Superior temporal gyrus (tissue), 1 donor: ENCODE results near the gene MGAT5.

Experiments used
- DNase-seq: peaks from one replicate; pipeline ENCODE4 v3.0.0-alpha.2; 2016; ENCODE audit errors: extremely low spot score

Gene MGAT5

GRCh38 chr2:134231965-134232340 lies 21.9 kb upstream of the MGAT5 start:
- no peak for DNase-seq

- no peak for DNase-seq
These were observed 21.4 kb upstream of the MGAT5 start for GRCh38 chr2:134232461-134232860.

GRCh38 chr2:134232868-134233727 lies 20.8 kb upstream of the MGAT5 start:
- no peak for DNase-seq

DNA sequence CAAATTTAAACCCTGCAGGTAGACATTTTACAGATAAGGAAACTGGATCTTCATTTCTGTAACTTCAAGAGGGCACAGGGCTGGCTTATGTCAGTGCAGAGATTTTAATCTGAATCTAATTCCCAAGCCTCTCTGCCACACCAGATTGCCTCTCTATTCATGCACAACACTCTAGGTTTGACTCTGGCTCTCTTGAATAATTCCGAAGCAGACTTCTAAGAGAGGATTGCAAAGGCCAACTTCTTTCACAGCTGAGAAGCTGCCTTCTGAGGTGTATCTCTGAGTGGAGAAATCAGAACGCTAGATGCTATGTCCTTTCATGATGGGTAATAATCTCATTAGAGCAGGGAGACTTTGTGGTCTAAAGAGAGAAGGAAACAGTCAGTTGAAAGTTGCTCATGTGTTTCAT lies 20.1 kb upstream of the MGAT5 start:
- DNase-seq = no peak

GRCh38 chr2:134234535-134234934 lies 19.3 kb upstream of the MGAT5 start:
- DNase-seq = no peak

GRCh38 chr2:134235510-134236144 lies 18.2 kb upstream of the MGAT5 start:
- no peak for DNase-seq

GRCh38 chr2:134238371-134238770 lies 15.5 kb upstream of the MGAT5 start:
- no peak for DNase-seq

- no peak for DNase-seq
These were observed 13.8 kb upstream of the MGAT5 start for GRCh38 chr2:134240061-134240460.

DNA sequence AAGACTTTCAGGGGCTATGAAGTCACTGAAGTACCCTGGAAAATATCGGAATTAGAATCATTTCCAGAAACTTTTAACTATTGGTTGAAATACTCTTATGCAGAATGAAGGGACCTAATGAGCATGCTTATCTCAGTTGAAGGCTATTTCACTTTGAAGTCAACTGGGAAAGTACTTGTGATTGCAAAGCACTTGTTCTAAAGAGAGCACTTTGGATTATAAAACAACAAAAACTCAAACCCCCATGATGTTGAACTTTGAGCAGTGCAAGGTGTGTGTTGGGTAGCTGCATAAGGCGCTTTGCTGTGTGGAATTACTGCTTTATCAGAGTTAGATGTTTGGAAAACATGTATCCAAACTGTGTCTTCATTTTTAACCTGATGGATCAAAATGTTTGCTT lies 12.0 kb upstream of the MGAT5 start:
- DNase-seq = no peak

DNA sequence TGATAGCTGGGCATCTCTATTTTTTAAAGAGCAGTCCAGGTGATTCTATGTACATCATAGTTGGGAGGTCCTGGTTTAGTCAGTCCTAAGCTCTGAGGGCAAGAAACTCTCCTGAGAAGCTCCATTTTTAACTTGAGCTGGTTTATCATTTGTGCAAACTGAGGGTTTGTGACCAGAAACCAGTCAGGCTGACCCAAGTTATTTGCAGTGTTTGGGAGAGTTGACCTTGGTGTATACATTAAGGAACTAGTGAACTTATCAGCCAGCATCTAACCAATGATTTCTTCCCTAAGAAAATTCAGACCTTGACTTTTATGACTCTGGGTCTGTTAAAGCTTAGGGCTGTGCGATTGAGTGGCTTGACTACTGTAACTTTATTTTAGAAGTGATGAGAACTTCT lies 10.6 kb upstream of the MGAT5 start:
- no peak for DNase-seq

DNA sequence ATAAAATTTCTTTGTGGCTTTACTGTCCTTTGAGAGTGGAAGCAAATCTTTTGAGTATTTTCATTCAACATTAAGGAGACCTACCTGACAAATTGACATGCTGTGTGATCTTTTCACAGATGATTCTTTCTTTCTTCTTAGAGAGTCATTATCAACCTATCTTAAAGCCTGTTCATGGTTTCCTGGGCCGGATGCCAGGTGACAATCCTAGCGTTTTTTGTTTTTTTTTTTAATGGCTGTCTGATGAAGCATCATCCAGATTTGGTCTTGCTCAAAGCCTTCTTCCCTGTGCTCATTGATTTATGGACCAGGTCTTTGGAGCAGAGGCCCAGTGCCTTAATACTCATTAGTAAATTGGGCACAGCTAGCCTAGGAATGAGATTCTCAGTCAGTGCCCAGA lies 9.8 kb upstream of the MGAT5 start:
- DNase-seq = no peak

GRCh38 chr2:134244587-134244986 lies 9.3 kb upstream of the MGAT5 start:
- no peak for DNase-seq

GRCh38 chr2:134245340-134245984 lies 8.4 kb upstream of the MGAT5 start:
- peak; percentile 93 for DNase-seq

DNA sequence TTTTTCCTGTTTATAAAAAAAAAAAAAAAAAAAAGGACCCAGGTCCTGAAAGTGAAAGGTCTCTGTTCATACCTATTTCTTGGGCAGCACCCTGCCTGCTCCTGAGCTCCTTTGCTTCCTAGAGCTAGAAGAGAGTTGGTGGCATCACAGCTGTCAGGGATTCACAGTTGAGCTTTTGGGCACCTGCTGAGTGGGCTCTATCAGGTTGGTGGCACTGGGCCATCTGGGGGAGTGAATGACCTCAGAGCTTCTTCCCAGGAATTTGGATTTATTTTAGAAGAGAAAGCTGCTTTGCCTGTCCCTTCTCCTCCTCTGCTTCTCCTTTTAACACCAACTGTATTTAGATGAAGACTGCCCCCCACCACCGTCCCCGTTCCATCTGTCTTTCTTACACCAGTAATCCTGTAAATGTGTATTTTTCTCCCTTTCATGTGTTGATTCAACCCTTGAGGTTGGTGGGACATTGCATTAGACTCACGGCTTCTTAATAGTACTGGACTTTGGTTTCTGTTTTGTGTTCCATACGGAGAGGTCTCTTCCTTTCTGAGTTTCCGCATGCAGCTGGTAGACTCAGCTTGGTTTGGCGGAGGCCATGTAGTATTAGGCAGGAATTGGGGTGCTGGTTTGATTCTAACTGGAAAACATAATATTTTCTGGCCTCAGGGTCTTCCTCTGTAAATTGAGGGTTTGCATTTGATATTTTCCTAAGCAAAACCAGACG lies 7.6 kb upstream of the MGAT5 start:
- DNase-seq = no peak

GRCh38 chr2:134247679-134248078 lies 6.2 kb upstream of the MGAT5 start:
- no peak for DNase-seq

- DNase-seq = no peak
These were observed 5.0 kb upstream of the MGAT5 start for GRCh38 chr2:134248913-134249312.

- DNase-seq = no peak
These were observed 4.1 kb upstream of the MGAT5 start for GRCh38 chr2:134249755-134250154.

DNA sequence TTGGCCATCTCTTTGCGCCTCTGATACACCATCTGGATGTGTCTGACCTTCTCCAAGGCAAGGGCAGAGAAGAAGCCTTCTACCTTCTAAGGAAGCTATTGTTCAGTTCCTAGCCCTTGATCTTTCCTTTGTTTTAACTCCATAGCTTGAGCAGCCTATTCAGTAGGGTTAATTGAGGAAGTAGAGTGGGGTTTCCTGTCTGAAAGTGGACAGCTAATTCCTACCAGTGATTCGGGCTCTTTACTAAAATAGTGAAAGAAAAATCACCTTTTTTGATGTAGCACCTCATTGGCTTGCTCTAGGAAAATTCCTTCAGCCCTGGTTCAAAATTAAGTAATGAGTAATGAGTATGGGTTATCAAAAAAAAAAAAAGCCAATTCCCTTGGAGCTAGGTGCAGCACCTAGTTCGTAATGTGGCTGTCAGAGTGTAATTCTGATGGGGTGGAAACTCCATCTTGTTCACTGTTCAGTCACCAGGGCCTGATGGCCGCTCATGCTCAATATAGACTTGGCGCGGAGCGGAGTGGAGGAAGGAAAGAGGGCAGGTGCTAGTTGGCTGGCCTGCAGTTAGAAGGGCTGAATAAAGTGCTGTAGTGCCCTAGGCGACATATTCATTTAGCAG lies 2.9 kb upstream of the MGAT5 start:
- no peak for DNase-seq

DNA sequence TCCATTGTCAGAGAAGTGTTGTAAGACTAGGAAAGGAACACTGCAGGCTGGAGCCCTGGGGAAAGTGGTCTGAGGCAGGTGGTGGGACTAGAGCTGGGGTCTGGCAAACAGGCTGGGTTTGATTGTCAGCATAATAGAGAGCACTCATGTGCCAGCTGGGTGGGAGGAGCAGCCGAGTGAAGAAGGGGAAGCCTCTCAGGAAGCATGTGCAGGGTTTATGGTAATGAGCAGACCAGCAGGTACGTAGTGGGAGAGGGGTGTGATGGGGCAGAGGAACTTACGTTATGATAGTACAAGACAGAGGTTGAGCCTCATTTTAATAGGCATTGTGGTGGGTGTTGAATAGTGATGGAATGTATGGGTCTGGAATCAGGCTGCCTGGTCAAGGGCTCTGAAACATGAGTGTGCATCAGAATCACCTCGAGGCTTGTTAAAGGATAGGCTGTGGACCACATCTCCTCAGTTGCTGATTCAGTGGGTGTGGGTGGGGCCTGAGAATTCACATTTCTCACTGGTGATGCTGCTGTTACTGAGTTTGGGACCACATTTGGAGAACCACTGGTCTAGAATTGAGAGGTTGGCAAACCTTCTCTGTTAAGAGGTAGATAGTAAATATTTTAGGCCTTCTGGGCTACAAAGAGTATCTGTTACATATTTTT lies 1.7 kb upstream of the MGAT5 start:
- DNase-seq = no peak

GRCh38 chr2:134253117-134253704 lies 661 bp upstream of the MGAT5 start:
- no peak for DNase-seq

GRCh38 chr2:134254824-134255223 lies 952 bp downstream of the MGAT5 start:
- DNase-seq = no peak
